ENCODE measurements around the gene ZCCHC24. TPM values are rescaled to one million over a fixed set of nuclear protein-coding genes. Genes with fewer than 3 reads are reported as not detected.

The ZCCHC24 gene
- total RNA-seq, 1 experiment from 2014 or later, result 9.2 TPM

DNA sequence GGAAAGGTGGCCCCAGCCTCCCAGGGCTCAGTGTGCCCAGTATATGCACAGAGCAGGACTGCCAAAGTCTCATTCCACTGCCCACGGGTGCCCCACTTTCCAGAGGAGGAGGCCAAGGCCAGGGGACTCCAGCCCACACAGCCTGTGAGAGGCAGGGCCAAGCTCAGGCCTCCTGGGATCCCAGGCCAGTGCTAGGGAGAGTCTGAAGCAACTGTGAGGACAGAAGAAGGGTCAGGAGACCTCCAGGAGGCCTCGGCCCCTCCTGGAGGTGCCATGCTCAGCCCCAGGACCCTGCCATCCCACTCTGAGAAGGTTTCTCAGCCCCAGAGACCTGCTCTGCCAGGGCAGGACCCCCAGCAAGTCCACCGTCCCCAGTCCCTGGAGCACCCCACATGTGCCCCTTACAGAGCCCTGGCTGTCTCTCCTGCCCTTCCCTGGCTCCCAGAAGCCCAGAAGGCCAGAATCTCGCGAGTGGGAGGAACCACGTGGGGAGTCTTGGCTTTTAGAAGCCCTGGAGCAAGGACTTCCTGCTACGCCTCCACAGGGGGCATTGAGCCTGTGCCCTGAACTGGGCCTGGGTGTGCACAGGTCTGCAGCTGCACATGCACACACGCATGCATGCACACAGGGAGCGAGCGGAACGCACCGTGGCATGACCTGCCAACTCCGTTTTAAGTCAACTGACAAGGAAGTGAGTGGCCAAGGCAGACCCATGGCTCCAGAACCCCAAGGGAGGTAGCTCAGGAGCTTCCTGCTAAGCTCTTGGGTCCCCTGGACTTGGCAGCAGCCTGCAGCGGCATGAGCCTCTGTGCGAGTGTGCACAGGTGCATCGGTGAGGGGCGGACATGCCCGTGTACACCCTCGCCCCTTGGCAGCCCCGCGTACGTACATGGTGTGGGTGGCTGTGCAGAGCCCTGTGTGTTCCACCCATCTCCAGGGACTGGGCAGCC is 33.6 kb downstream of the ZCCHC24 start:
- no peak for DNase-seq (ENCODE audit: low read depth in 1 of 2, low spot score in 2 of 2)
- Histone ChIP-seq H3K9me3 (replicated peaks) (no peaks in the 10 kb centered on the region), H3K36me3 (peaks cover 36% of the 10 kb centered on the region), H3K27me3 (replicated peaks) (no peaks in the 10 kb centered on the region), H3K4me3 (no peak overlapping the region), H3K27ac (no peak overlapping the region), H3K4me1 (replicated peaks) (peaks cover 33% of the 10 kb centered on the region)

DNA sequence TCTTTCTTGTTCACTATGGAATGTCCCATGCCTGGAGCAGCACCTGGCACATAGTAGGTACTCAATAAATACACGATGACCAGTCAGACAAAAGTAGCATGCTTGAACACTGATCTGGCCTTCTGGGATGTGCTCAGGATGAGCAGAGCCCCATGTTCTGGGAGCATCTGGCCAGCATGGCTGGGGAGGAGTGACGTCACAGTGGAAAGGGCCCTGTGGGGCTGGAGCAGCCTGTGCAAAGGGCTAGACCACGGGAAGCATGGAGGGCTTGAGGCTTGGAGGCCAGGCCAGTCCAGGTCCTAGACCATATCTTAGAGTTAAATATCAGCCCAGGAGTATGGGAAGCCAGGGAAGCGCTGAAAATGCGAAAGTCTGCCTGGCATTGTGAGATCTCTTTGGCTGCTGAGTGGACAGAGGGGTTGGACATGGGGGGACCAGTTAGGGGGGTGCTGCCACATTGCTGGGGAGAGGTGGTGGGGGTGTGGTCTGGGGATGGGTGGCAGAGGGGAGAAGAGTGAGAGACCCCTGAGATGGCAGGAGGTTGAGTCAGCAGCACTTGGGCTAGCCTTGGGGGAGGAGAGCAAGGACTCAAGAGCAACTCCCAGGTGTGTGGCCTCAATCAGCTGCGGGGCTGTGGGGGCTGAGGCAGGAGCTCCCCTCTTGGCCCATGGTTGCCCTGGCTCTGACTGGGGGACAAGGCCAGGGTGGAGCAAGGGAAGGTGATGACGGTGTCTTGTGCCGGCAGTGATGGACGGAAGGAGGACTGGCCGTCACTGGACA is 34.9 kb downstream of the ZCCHC24 start:
- Histone ChIP-seq H3K27me3 (replicated peaks) (no peaks in the 10 kb centered on the region), H3K36me3 (peaks cover 35% of the 10 kb centered on the region), H3K27ac (no peak overlapping the region), H3K9me3 (replicated peaks) (no peaks in the 10 kb centered on the region), H3K4me1 (replicated peaks) (peaks cover 41% of the 10 kb centered on the region), H3K4me3 (no peak overlapping the region)
- no peak for DNase-seq (ENCODE audit: low read depth in 1 of 2, low spot score in 2 of 2)

DNA sequence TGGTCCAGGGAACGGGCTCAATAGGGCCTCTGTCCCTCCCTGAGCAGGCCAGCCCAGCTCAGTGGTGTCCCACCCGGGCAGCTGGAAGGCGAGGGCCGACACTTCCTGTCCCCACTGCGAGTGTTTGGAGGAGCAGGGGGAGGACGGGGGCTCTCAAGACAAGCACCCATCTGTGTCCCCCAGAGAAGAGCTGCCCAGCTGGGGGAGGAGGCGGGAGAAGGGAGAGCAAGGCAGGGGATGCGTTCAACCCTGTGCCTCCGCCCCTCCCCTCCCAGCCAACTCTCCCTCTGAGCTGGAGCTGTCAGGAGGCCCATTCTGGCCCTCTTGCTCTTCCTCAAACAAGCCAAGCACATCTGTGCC is 35.7 kb downstream of the ZCCHC24 start:
- no peak overlapping the region for H3K27ac ChIP-seq
- H3K36me3 ChIP-seq, result peaks cover 33% of the 10 kb centered on the region
- no peaks in the 10 kb centered on the region for H3K27me3 ChIP-seq (replicated peaks)
- no peak overlapping the region for H3K4me3 ChIP-seq
- no peak for DNase-seq (ENCODE audit: low read depth in 1 of 2, low spot score in 2 of 2)
- H3K4me1 ChIP-seq (replicated peaks), result peaks cover 47% of the 10 kb centered on the region
- H3K9me3 ChIP-seq (replicated peaks), result no peaks in the 10 kb centered on the region

DNA sequence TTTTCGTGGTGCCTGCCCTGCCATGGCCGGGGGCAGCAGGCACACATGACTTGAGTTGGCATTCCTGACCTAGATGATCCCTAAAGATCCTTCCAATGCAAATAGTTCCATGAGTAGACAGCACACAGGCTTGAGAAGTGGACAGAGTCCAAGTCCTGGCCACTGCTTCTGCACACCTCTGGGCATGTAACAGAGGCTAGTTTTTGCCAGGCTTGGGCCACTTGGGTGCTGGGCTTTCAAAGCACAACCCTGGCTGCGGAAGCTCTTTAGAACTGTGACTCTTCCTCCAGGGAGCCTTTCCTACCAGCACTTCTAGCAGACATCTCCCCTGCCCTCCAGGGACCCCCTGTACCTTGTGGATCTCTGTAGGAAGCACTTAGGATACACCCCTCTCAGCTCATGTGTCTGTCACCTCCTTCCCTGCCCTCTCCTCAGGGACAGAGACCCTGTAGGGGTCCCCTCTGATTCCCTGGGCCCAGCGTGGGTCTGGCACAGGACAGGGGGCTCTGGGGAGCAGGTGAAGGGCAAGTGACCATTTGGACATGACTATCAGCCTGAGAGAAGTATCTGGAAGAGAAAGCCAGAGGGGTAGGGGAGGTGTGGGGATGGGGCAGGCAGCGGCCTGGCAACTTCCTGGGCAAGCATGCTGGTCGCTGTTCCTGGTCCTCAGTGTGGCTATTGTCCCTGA is 36.2 kb downstream of the ZCCHC24 start:
- Histone ChIP-seq H3K4me3 (no peak overlapping the region), H3K9me3 (replicated peaks) (no peaks in the 10 kb centered on the region), H3K27ac (no peak overlapping the region), H3K36me3 (peaks cover 33% of the 10 kb centered on the region), H3K27me3 (replicated peaks) (no peaks in the 10 kb centered on the region), H3K4me1 (replicated peaks) (peaks cover 52% of the 10 kb centered on the region)
- DNase-seq (ENCODE audit: low read depth in 1 of 2, low spot score in 2 of 2), result no peak

DNA sequence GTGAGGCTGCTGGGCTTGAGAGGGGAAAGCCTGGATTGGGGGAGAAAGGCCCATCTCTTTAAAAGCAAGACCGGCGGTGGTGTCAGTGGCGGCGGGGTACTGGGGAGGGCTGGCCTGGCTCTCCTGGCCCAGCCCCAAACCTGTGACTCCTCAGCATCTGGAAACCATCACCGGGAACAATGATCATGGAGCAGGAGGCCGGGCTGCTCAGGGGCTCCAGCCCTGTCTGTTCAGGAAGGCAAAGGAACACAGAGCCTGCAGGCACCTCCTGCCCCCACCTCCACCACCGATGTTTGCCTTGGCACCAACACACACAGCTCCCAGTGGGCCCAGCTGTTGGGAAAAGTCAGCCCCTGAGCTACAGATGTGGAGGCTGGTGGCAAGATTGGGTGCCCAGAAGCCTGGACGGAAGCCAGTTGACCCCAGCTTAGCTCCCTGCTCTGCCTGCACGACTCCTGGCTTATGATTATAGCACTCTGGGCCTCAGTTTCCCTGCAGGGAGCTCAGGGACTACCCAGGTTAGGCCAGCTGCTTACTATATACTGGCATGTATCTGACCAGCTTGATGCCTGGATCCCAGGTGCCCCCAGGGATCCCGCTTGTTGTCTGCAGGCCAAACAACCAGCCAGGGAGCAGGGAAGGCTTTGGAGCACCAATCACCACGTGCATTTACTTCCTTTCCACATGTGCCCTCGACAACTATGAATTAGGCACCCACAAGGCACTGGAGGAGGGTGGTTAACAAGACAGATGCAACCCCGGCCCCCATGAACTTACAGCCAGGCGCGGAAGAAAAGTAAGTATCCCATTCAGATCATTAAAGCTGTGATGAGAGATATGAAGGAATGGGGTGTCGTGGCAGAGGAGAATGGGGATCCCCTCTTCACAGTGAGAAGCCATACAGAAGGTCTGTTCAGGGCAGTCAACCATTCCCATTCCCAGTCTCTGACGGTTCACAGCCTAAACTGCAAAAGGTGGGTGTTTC is 37.3 kb downstream of the ZCCHC24 start:
- Histone ChIP-seq H3K4me1 (replicated peaks) (peaks cover 53% of the 10 kb centered on the region), H3K27me3 (replicated peaks) (no peaks in the 10 kb centered on the region), H3K4me3 (no peak overlapping the region), H3K36me3 (peaks cover 28% of the 10 kb centered on the region), H3K27ac (no peak overlapping the region), H3K9me3 (replicated peaks) (no peaks in the 10 kb centered on the region)
- peak; percentile 54 to 69 for DNase-seq (ENCODE audit: low read depth in 1 of 2, low spot score in 2 of 2)

DNA sequence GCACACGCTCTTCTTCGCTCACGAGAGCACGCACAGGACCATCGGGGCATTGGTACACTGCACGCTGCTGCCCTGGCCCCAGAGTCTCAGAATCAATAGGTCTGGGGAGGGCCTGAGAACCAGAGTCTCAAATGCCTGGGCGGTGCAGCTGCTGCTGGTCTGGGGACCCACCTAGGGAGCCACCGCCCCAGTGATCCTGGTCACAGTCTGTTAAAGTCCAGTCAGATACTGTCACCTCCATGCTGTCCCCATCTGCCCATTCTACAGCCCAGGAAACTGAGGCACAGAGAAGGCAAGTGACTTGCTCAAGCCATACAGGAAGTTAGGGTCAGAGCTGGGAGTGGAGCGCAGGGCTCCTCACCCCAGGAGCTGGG is 38.0 kb downstream of the ZCCHC24 start:
- DNase-seq (ENCODE audit: low read depth in 1 of 2, low spot score in 2 of 2), result peak in 1 of 2 experiments; percentile 22
- H3K4me3 ChIP-seq, result no peak overlapping the region
- H3K9me3 ChIP-seq (replicated peaks), result no peaks in the 10 kb centered on the region
- H3K27ac ChIP-seq, result 0 out of 2 replicates have a peak overlapping the region, but pooled peaks have one; percentile 19
- H3K4me1 ChIP-seq (replicated peaks), result peaks cover 56% of the 10 kb centered on the region
- peaks cover 27% of the 10 kb centered on the region for H3K36me3 ChIP-seq
- no peaks in the 10 kb centered on the region for H3K27me3 ChIP-seq (replicated peaks)

DNA sequence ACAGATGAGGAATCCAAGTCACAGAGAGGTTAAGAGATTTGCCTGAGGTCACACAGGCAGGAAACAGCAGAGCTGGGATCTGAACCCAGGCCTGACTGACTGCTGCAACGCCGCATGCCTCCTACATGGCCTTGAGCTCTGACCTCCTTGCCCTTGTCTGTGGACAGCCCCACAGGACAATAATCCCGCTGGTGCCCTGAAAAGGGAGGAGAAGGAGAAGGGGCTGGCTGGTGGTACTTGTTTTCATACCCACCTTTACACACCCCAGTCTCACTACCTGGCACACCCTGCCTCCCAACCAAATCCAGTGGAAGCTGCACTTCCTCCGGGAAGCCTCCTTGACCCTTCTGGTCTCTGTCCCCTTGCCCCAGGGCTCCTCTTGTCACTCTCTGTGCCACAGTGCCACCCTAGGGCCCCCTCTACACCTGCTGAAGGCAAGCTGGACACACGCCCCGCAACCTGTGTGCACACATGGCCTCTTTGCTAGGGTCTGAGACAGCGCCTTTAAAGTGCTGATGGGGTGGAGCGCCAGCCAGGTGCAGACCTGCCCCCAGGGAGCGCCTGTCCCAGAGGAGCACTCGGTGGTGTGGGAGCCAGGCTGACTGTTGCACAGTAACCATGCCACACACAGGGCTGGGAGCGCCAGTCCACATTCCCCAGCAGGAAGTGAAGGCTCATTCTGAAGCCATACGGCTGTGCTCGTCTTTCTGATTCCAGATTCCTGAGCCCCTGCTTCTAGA is 38.6 kb downstream of the ZCCHC24 start:
- no peaks in the 10 kb centered on the region for H3K9me3 ChIP-seq (replicated peaks)
- peaks cover 22% of the 10 kb centered on the region for H3K36me3 ChIP-seq
- 0 out of 2 replicates have a peak overlapping the region, but pooled peaks have one; percentile 19 for H3K27ac ChIP-seq
- no peak for DNase-seq (ENCODE audit: low read depth in 1 of 2, low spot score in 2 of 2)
- no peaks in the 10 kb centered on the region for H3K27me3 ChIP-seq (replicated peaks)
- no peak overlapping the region for H3K4me3 ChIP-seq
- H3K4me1 ChIP-seq (replicated peaks), result peaks cover 61% of the 10 kb centered on the region

DNA sequence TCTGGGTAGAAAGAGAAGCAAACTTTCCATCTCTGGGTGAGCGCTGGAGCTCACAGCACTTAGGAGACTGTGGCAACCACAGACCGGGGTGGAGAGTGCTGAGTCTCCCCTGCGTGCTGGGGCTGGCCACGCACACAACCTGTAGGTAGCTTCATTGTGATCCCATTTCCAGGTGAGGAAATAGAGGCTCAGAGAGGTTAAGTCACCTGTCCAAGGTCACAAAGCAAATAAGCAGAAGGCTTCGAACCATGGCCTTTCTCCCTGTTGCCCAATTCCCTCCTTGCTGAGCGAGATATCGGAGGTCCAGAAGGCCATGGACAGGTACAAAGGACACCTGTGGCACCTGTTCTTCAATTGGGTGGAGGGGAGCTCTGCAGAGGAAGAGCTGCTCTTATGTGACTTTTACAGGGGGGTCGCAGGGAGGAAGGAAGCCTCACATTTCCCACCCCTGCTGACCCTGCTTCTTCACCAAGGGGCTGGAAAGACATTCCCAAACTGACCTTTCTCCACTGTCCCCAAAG is 39.4 kb downstream of the ZCCHC24 start:
- no peak for DNase-seq (ENCODE audit: low read depth in 1 of 2, low spot score in 2 of 2)
- H3K36me3 ChIP-seq, result peaks cover 21% of the 10 kb centered on the region
- H3K27ac ChIP-seq, result no peak overlapping the region
- H3K4me3 ChIP-seq, result no peak overlapping the region
- no peaks in the 10 kb centered on the region for H3K27me3 ChIP-seq (replicated peaks)
- no peaks in the 10 kb centered on the region for H3K9me3 ChIP-seq (replicated peaks)
- peaks cover 69% of the 10 kb centered on the region for H3K4me1 ChIP-seq (replicated peaks)

DNA sequence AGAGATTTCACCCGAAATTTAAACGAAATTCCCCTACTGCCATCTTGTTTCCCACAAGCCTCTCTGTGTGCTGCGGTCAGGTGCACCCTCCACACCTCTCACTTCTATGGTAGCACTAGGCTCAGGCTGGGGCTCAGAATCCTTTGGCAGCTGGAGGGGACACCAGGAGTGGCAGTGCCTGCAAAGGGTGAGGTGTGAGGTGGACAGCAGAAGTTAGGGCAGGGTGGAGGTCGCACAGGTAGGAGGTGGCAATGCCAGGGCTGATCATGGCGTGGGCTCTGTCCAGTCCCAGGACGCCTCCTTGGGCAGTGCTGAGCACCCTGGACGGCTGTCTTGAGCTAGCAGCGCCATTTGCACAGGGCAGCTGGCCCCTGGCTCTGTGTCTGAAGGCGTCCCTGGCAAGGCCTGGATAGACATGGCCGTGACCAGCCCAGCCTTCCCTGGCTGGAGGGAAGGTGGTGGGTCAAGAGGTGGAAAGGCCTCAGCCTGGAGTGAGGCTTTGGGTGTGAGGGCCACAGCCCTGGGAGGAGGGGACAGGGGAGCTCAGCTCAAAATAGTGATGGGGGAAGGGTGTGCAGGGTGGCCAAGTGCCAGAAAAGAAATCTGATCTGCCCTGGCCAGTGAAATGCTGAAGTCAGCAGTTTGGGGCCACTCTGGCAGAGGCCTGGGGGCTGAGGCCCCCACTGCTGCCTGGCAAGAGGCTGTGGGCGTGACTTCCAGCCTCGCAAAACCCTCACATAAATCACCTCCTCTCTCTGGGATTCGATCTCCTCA is 40.0 kb downstream of the ZCCHC24 start:
- no peak for DNase-seq (ENCODE audit: low read depth in 1 of 2, low spot score in 2 of 2)
- no peaks in the 10 kb centered on the region for H3K9me3 ChIP-seq (replicated peaks)
- H3K36me3 ChIP-seq, result peaks cover 21% of the 10 kb centered on the region
- H3K4me1 ChIP-seq (replicated peaks), result peaks cover 76% of the 10 kb centered on the region
- H3K27ac ChIP-seq, result no peak overlapping the region
- no peaks in the 10 kb centered on the region for H3K27me3 ChIP-seq (replicated peaks)
- H3K4me3 ChIP-seq, result no peak overlapping the region

DNA sequence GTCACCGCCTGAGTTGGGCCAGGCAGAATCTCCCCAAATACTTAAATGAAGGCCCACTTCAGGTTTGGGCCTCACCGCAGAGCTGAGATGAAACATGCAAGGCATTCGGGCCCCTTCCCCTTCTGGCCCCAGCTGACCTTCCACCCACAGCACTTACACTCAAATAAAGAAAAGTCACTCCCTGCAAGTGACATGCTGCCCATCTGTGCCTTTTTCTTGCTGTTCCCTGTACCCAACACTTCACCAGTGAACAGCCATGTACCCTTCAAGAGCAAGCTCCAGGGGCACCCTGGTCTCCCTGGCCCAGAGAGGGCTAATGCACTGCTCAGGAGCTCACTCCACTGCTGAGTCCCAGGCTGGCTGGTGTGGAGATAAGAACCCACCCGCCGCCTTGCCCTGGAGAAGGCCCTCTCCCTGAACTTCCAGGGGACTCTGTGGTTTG is 40.7 kb downstream of the ZCCHC24 start:
- no peak overlapping the region for H3K27ac ChIP-seq

DNA sequence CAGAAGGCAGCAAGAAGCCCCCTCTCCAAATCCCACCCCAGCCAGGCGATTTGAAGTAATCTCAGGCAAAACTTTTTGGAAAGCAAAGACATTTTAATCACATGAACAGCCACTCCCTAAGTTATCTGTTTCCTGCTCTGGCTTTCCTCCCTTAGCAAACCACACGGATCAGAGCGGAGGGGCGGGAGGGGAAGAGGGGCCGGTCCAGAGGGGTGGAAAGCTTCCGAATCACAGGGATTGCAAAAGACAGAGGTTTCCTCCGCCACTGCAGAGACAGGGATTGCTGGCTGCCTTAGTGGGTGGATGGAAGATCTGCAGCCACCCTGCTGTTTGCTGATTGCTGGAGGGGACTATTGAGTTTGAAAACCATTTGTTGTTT is 41.2 kb downstream of the ZCCHC24 start:
- Histone ChIP-seq H3K27ac (peak overlapping the region; percentile 44), H3K4me1 (replicated peaks) (peaks cover 87% of the 10 kb centered on the region), H3K27me3 (replicated peaks) (no peaks in the 10 kb centered on the region), H3K4me3 (no peak overlapping the region), H3K36me3 (peaks cover 21% of the 10 kb centered on the region), H3K9me3 (replicated peaks) (no peaks in the 10 kb centered on the region)
- DNase-seq (ENCODE audit: low read depth in 1 of 2, low spot score in 2 of 2), result no peak

More for the DNA sequence above, 40.7 kb downstream of the ZCCHC24 start:
- no peaks in the 10 kb centered on the region for H3K9me3 ChIP-seq (replicated peaks)
- peaks cover 21% of the 10 kb centered on the region for H3K36me3 ChIP-seq
- H3K4me3 ChIP-seq, result no peak overlapping the region
- no peaks in the 10 kb centered on the region for H3K27me3 ChIP-seq (replicated peaks)
- peaks cover 83% of the 10 kb centered on the region for H3K4me1 ChIP-seq (replicated peaks)
- DNase-seq (ENCODE audit: low read depth in 1 of 2, low spot score in 2 of 2), result no peak

Measured in SJSA1 (cell line).